Liver (tissue), 3 donors: ENCODE data around the gene AGER.

Source experiments
- EGR1 ChIP-seq, 2 donors: IDR thresholded peaks; 2 replicates each; pipeline ENCODE4 v1.6.1; 2016 to 2018; ENCODE audit warnings: antibody characterized with exemption in 2 of 2, low read depth in 2 of 2
- FOXA1 ChIP-seq: IDR thresholded peaks from 2 replicates; pipeline ENCODE4 v1.6.1; 2016; ENCODE audit warnings: antibody characterized with exemption
- FOXA2 ChIP-seq: IDR thresholded peaks from 2 replicates; pipeline ENCODE4 v1.6.1; 2016; ENCODE audit warnings: antibody characterized with exemption
- GABPA ChIP-seq, 2 donors: IDR thresholded peaks in 1 of 2; conservative IDR thresholded peaks in 1 of 2; 2 replicates each; pipeline ENCODE4 v1.6.1; 2016; ENCODE audit warnings: antibody characterized with exemption in 2 of 2, mild to moderate bottlenecking in 1 of 2, moderate library complexity in 1 of 2
- JUND ChIP-seq, 2 donors: IDR thresholded peaks; 2 replicates each; pipeline ENCODE4 v1.6.1; 2016; ENCODE audit warnings: antibody characterized with exemption in 2 of 2
- RAD21 ChIP-seq, 2 donors: IDR thresholded peaks; 2 replicates each; pipeline ENCODE4 v1.6.1; 2016; ENCODE audit warnings: antibody characterized with exemption in 2 of 2, mild to moderate bottlenecking in 2 of 2
- SP1 ChIP-seq: IDR thresholded peaks from 2 replicates; pipeline ENCODE4 v1.6.1; 2018; ENCODE audit warnings: antibody characterized with exemption, mild to moderate bottlenecking
- TAF1 ChIP-seq: conservative IDR thresholded peaks from 2 replicates; pipeline ENCODE4 v1.6.1; 2016; ENCODE audit warnings: antibody characterized with exemption, mild to moderate bottlenecking
- YY1 ChIP-seq: IDR thresholded peaks from 2 replicates; pipeline ENCODE4 v1.6.1; 2016; ENCODE audit warnings: antibody characterized with exemption, mild to moderate bottlenecking
- TF ChIP-seq, protein P1 (sequence below): fragments of 150-350 bp; IDR thresholded peaks from 2 replicates; pipeline ENCODE4 v1.5.1; 2017; ENCODE audit warnings: improper control_type of control experiment, low read depth, low read length; ENCODE audit not compliant: missing input control
- TF ChIP-seq, protein P2 (sequence below): IDR thresholded peaks from 2 replicates; pipeline ENCODE4 v1.6.1; 2016; ENCODE audit warnings: antibody characterized with exemption
- TF ChIP-seq, protein P3 (sequence below): IDR thresholded peaks from 2 replicates; pipeline ENCODE4 v1.6.1; 2016; ENCODE audit warnings: antibody characterized with exemption
- TF ChIP-seq, protein P4 (sequence below): IDR thresholded peaks from 2 replicates; pipeline ENCODE4 v1.6.1; 2016; ENCODE audit warnings: antibody characterized with exemption, mild to moderate bottlenecking
- TF ChIP-seq, protein P5 (sequence below): IDR thresholded peaks from 2 replicates; pipeline ENCODE4 v1.6.1; 2016; ENCODE audit warnings: antibody characterized with exemption
- donor health status: healthy.
- donor health status: healthy.

DNA sequence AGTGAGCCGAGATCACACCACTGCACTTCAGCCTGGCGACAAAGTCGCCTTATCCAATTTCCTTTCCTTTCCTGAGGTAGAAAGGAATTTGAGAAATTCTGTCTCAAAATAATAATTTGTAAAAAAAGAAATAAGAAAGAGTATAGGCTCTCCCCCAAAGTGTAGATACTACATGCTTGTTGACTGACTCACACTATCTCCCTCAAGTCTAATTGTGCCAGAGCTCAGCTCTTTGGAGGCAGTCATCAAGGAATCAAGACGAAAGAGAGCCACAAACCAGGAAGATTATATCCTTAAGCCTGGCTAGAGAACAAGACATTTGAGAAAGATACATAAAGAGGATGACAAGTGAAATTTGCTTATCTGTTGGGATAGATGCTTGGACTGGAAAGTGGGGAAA is 50.3 kb downstream of the AGER start:
- TF ChIP-seq, protein P1, sequence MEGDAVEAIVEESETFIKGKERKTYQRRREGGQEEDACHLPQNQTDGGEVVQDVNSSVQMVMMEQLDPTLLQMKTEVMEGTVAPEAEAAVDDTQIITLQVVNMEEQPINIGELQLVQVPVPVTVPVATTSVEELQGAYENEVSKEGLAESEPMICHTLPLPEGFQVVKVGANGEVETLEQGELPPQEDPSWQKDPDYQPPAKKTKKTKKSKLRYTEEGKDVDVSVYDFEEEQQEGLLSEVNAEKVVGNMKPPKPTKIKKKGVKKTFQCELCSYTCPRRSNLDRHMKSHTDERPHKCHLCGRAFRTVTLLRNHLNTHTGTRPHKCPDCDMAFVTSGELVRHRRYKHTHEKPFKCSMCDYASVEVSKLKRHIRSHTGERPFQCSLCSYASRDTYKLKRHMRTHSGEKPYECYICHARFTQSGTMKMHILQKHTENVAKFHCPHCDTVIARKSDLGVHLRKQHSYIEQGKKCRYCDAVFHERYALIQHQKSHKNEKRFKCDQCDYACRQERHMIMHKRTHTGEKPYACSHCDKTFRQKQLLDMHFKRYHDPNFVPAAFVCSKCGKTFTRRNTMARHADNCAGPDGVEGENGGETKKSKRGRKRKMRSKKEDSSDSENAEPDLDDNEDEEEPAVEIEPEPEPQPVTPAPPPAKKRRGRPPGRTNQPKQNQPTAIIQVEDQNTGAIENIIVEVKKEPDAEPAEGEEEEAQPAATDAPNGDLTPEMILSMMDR, result no peak
- TF ChIP-seq, protein P2, sequence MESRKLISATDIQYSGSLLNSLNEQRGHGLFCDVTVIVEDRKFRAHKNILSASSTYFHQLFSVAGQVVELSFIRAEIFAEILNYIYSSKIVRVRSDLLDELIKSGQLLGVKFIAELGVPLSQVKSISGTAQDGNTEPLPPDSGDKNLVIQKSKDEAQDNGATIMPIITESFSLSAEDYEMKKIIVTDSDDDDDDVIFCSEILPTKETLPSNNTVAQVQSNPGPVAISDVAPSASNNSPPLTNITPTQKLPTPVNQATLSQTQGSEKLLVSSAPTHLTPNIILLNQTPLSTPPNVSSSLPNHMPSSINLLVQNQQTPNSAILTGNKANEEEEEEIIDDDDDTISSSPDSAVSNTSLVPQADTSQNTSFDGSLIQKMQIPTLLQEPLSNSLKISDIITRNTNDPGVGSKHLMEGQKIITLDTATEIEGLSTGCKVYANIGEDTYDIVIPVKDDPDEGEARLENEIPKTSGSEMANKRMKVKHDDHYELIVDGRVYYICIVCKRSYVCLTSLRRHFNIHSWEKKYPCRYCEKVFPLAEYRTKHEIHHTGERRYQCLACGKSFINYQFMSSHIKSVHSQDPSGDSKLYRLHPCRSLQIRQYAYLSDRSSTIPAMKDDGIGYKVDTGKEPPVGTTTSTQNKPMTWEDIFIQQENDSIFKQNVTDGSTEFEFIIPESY, result no peak
- TF ChIP-seq EGR1 (IDR thresholded peaks at IDR 0.05; ENCODE audit: low read depth in 2 of 2) (no peak), RAD21 (IDR thresholded peaks at IDR 0.05) (no peak), GABPA (IDR thresholded peaks at IDR 0.05 in 1 of 2, conservative IDR thresholded peaks at IDR 0.05 in 1 of 2) (no peak), SP1 (no peak), TAF1 (no peak), YY1 (no peak), FOXA1 (no peak), JUND (IDR thresholded peaks at IDR 0.05) (no peak), FOXA2 (no peak)
- TF ChIP-seq, protein P3, sequence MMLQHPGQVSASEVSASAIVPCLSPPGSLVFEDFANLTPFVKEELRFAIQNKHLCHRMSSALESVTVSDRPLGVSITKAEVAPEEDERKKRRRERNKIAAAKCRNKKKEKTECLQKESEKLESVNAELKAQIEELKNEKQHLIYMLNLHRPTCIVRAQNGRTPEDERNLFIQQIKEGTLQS, result no peak
- TF ChIP-seq, protein P4, sequence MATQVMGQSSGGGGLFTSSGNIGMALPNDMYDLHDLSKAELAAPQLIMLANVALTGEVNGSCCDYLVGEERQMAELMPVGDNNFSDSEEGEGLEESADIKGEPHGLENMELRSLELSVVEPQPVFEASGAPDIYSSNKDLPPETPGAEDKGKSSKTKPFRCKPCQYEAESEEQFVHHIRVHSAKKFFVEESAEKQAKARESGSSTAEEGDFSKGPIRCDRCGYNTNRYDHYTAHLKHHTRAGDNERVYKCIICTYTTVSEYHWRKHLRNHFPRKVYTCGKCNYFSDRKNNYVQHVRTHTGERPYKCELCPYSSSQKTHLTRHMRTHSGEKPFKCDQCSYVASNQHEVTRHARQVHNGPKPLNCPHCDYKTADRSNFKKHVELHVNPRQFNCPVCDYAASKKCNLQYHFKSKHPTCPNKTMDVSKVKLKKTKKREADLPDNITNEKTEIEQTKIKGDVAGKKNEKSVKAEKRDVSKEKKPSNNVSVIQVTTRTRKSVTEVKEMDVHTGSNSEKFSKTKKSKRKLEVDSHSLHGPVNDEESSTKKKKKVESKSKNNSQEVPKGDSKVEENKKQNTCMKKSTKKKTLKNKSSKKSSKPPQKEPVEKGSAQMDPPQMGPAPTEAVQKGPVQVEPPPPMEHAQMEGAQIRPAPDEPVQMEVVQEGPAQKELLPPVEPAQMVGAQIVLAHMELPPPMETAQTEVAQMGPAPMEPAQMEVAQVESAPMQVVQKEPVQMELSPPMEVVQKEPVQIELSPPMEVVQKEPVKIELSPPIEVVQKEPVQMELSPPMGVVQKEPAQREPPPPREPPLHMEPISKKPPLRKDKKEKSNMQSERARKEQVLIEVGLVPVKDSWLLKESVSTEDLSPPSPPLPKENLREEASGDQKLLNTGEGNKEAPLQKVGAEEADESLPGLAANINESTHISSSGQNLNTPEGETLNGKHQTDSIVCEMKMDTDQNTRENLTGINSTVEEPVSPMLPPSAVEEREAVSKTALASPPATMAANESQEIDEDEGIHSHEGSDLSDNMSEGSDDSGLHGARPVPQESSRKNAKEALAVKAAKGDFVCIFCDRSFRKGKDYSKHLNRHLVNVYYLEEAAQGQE, result no peak
- TF ChIP-seq, protein P5, sequence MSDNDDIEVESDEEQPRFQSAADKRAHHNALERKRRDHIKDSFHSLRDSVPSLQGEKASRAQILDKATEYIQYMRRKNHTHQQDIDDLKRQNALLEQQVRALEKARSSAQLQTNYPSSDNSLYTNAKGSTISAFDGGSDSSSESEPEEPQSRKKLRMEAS, result no peak
